Ascending aorta (tissue), 2 donors: ENCODE results near the gene MSH2. TPM values are rescaled to one million over a fixed set of nuclear protein-coding genes. Genes with fewer than 3 reads are reported as not detected.
"Not testable (repeated sequence)": the region's sequence is repeated elsewhere in the genome, so short reads cannot be mapped to it uniquely, and the experiment has no call there.

Experiments
- DNase-seq, 2 donors: peaks; one replicate each; pipeline ENCODE4 v3.0.0-alpha.2; 2019; ENCODE audit warnings: low spot score in 2 of 2
- H3K27ac ChIP-seq, 2 donors: fragments of 200-600 bp; sonication (generic); one replicate each; pipeline ENCODE4 v1.5.1; 2016 to 2017; ENCODE audit warnings: mild to moderate bottlenecking in 1 of 2
- H3K27me3 ChIP-seq: fragments of 200-600 bp; sonication (generic); one replicate; pipeline ENCODE4 v1.5.1; 2017
- H3K36me3 ChIP-seq, 2 donors: fragments of 200-600 bp; sonication (generic); one replicate each; pipeline ENCODE4 v1.5.1; 2016
- H3K4me1 ChIP-seq, 2 donors: fragments of 200-600 bp; sonication (generic); one replicate each; pipeline ENCODE4 v1.5.1; 2016 to 2017; ENCODE audit warnings: mild to moderate bottlenecking in 1 of 2
- H3K4me3 ChIP-seq, 2 donors: fragments of 200-600 bp; sonication (generic); one replicate each; pipeline ENCODE4 v1.5.1; 2016 to 2017; ENCODE audit warnings: mild to moderate bottlenecking in 1 of 2
- H3K9me3 ChIP-seq, 2 donors: fragments of 200-600 bp; sonication (generic); one replicate each; pipeline ENCODE4 v1.5.1; 2016
- CTCF ChIP-seq, 3 experiments: fragments of 200-600 bp in 2 of 3; fragments of 450-650 bp in 1 of 3; sonication (generic) in 2 of 3; IDR thresholded peaks; one replicate each; pipeline ENCODE4 v1.5.1; 2016 to 2019; ENCODE audit warnings: antibody characterized with exemption in 3 of 3, mild to moderate bottlenecking in 1 of 3, moderate library complexity in 1 of 3
- intact Hi-C: fragments of 100-400 bp; cut with DNase I; formaldehyde crosslinking; loops from one replicate; pipeline ENCODE4 v1.15.1; 2023
- total RNA-seq: library from RNA; depleted of rRNA; stranded (reverse); fragments of >200 nt; gene quantifications from one replicate; pipeline ENCODE4 v1.1.0, GENCODE V29; 2016

Gene MSH2
- total RNA-seq, 1 donor from 2014 or later = 7.5 TPM

GRCh38 chr2:47499621-47500309 lies 96.8 kb downstream of the MSH2 start:
- H3K27me3 ChIP-seq = no peaks in the 10 kb centered on the region
- intact Hi-C loops = no loop called here
- no peak for DNase-seq

GRCh38 chr2:47501374-47502200 lies 98.6 kb downstream of the MSH2 start:
- Histone ChIP-seq H3K4me3 (no peak overlapping the region), H3K4me1 (no peaks in the 10 kb centered on the region), H3K9me3 (peaks cover 0 to 3% of the 10 kb centered on the region in 2 donors), H3K27me3 (no peaks in the 10 kb centered on the region), H3K36me3 (no peaks in the 10 kb centered on the region), H3K27ac (no peak overlapping the region)
- DNase-seq = no peak
- intact Hi-C loops = no loop called here
- TF ChIP-seq CTCF (IDR thresholded peaks at IDR 0.05) = no peak

More at GRCh38 chr2:47499621-47500309, 96.8 kb downstream of the MSH2 start:
- Histone ChIP-seq H3K27ac (no peak overlapping the region), H3K9me3 (peaks cover 0 to 3% of the 10 kb centered on the region in 2 donors), H3K4me3 (no peak overlapping the region), H3K4me1 (no peaks in the 10 kb centered on the region), H3K36me3 (no peaks in the 10 kb centered on the region)
- TF ChIP-seq CTCF (IDR thresholded peaks at IDR 0.05) = no peak

- H3K4me1 ChIP-seq, intact Hi-C loops, H3K36me3 ChIP-seq, H3K27me3 ChIP-seq, H3K9me3 ChIP-seq, DNase-seq, H3K4me3 ChIP-seq, H3K27ac ChIP-seq: not testable (repeated sequence)
Observed at GRCh38 chr2:47502498-47502897, 99.5 kb downstream of the MSH2 start.

- Histone ChIP-seq H3K36me3 (no peaks in the 10 kb centered on the region), H3K27ac (no peak overlapping the region), H3K4me3 (no peak overlapping the region), H3K9me3 (peaks cover 0 to 3% of the 10 kb centered on the region in 2 donors), H3K4me1 (no peaks in the 10 kb centered on the region), H3K27me3 (no peaks in the 10 kb centered on the region)
- no peak for DNase-seq
- intact Hi-C loops = no loop called here
- no peak for TF ChIP-seq CTCF (IDR thresholded peaks at IDR 0.05)
Observed at GRCh38 chr2:47503481-47504070, 100.6 kb downstream of the MSH2 start.

- H3K9me3 ChIP-seq = peaks cover 0 to 3% of the 10 kb centered on the region in 2 donors
- no peaks in the 10 kb centered on the region for H3K36me3 ChIP-seq
- no peaks in the 10 kb centered on the region for H3K4me1 ChIP-seq
- intact Hi-C loops = no loop called here
- no peak overlapping the region for H3K27ac ChIP-seq
- DNase-seq = no peak
- no peak for TF ChIP-seq CTCF (IDR thresholded peaks at IDR 0.05)
- H3K27me3 ChIP-seq = no peaks in the 10 kb centered on the region
- H3K4me3 ChIP-seq = no peak overlapping the region
Observed at GRCh38 chr2:47504174-47504810, 101.3 kb downstream of the MSH2 start.
